Ascending aorta (tissue), 2 donors: ENCODE results near the gene ACTL8. TPM values are rescaled to one million over a fixed set of nuclear protein-coding genes. Genes with fewer than 3 reads are reported as not detected.

Experiments
- DNase-seq, 2 donors: peaks; one replicate each; pipeline ENCODE4 v3.0.0-alpha.2; 2019; ENCODE audit warnings: low spot score in 2 of 2
- H3K27ac ChIP-seq, 2 donors: fragments of 200-600 bp; sonication (generic); one replicate each; pipeline ENCODE4 v1.5.1; 2016 to 2017; ENCODE audit warnings: mild to moderate bottlenecking in 1 of 2
- H3K27me3 ChIP-seq: fragments of 200-600 bp; sonication (generic); one replicate; pipeline ENCODE4 v1.5.1; 2017
- H3K36me3 ChIP-seq, 2 donors: fragments of 200-600 bp; sonication (generic); one replicate each; pipeline ENCODE4 v1.5.1; 2016
- H3K4me1 ChIP-seq, 2 donors: fragments of 200-600 bp; sonication (generic); one replicate each; pipeline ENCODE4 v1.5.1; 2016 to 2017; ENCODE audit warnings: mild to moderate bottlenecking in 1 of 2
- H3K4me3 ChIP-seq, 2 donors: fragments of 200-600 bp; sonication (generic); one replicate each; pipeline ENCODE4 v1.5.1; 2016 to 2017; ENCODE audit warnings: mild to moderate bottlenecking in 1 of 2
- H3K9me3 ChIP-seq, 2 donors: fragments of 200-600 bp; sonication (generic); one replicate each; pipeline ENCODE4 v1.5.1; 2016
- intact Hi-C: fragments of 100-400 bp; cut with DNase I; formaldehyde crosslinking; loops from one replicate; pipeline ENCODE4 v1.15.1; 2023
- total RNA-seq: library from RNA; depleted of rRNA; stranded (reverse); fragments of >200 nt; gene quantifications from one replicate; pipeline ENCODE4 v1.1.0, GENCODE V29; 2016
- TF ChIP-seq, protein P1 (sequence below), 3 experiments: fragments of 200-600 bp in 2 of 3; fragments of 450-650 bp in 1 of 3; sonication (generic) in 2 of 3; IDR thresholded peaks; one replicate each; pipeline ENCODE4 v1.5.1; 2016 to 2019; ENCODE audit warnings: antibody characterized with exemption in 3 of 3, mild to moderate bottlenecking in 1 of 3, moderate library complexity in 1 of 3

Gene ACTL8
- total RNA-seq, 1 donor from 2014 or later: not detected

DNA sequence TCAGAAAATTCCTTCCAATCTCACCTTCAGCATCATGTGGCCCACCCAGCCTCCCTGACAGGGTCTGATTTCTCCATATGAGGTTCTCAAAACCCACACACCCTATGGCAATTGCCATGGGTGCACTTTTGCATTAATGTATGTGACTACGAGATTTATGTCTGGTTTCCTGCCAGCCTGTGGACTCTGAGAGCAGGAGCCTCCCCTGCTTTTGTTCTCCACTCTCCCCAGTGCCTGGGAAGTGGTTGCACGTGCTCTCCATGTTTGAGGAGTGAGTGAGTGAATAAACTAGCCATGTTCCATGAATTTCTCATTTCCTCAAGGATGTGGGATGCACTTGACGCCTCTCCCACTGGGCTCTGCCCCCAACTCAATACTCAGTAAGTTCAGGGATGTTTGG, 91.2 kb downstream of the ACTL8 start:
- Histone ChIP-seq H3K4me3 (no peak overlapping the region), H3K4me1 (no peaks in the 10 kb centered on the region), H3K36me3 (no peaks in the 10 kb centered on the region), H3K27ac (no peak overlapping the region), H3K27me3 (no peaks in the 10 kb centered on the region), H3K9me3 (no peaks in the 10 kb centered on the region)
- DNase-seq: no peak
- TF ChIP-seq, protein P1, sequence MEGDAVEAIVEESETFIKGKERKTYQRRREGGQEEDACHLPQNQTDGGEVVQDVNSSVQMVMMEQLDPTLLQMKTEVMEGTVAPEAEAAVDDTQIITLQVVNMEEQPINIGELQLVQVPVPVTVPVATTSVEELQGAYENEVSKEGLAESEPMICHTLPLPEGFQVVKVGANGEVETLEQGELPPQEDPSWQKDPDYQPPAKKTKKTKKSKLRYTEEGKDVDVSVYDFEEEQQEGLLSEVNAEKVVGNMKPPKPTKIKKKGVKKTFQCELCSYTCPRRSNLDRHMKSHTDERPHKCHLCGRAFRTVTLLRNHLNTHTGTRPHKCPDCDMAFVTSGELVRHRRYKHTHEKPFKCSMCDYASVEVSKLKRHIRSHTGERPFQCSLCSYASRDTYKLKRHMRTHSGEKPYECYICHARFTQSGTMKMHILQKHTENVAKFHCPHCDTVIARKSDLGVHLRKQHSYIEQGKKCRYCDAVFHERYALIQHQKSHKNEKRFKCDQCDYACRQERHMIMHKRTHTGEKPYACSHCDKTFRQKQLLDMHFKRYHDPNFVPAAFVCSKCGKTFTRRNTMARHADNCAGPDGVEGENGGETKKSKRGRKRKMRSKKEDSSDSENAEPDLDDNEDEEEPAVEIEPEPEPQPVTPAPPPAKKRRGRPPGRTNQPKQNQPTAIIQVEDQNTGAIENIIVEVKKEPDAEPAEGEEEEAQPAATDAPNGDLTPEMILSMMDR (IDR thresholded peaks at IDR 0.05): no peak
- intact Hi-C loops: no loop called here

DNA sequence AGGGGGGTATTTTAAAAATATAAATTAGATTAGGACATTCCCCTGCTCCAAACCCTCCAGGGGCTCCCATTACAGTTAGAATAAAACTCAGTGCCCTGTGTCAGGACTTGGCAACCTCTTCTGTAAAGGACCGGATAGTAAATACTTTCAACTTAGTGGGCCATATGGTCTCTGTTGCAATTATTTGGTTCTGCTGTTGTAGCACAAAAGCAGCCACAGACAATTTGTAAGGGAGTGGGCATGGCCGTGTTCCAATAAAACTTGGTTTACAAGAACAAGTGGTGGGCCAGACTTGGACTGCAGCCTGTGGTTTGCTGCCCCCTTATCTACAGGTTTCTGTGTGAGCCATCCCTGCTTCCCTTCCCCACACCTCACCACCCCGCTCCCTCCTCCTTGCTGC, 92.0 kb downstream of the ACTL8 start:
- DNase-seq: no peak
- H3K4me1 ChIP-seq: no peaks in the 10 kb centered on the region
- no peaks in the 10 kb centered on the region for H3K9me3 ChIP-seq
- intact Hi-C loops: no loop called here
- H3K4me3 ChIP-seq: no peak overlapping the region
- H3K27ac ChIP-seq: no peak overlapping the region
- H3K36me3 ChIP-seq: no peaks in the 10 kb centered on the region
- TF ChIP-seq, protein P1 (IDR thresholded peaks at IDR 0.05): no peak
- no peaks in the 10 kb centered on the region for H3K27me3 ChIP-seq

DNA sequence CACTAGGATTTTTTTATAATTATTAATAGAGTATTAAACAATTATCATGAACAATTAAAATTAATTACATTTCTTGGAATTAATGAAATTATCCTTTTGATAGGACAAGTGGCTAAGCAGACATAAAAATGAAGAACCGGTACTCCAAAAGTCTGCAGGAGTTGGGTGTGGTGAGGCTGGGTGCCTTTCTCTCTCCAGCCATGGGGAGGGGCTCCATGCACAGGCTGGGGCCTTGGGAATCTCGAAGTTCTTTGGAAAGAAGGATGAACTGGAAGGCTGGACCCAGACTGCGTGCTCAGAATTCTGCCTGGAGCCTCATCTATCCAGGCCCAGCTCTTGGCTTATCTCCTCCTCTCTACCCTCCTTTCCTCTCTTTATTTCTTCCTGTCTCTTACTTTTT, 94.1 kb downstream of the ACTL8 start:
- Histone ChIP-seq H3K27me3 (no peaks in the 10 kb centered on the region), H3K4me1 (no peaks in the 10 kb centered on the region), H3K4me3 (no peak overlapping the region), H3K9me3 (no peaks in the 10 kb centered on the region), H3K27ac (no peak overlapping the region), H3K36me3 (no peaks in the 10 kb centered on the region)
- no peak for DNase-seq
- TF ChIP-seq, protein P1 (IDR thresholded peaks at IDR 0.05): no peak
- intact Hi-C loops: no loop called here

GRCh38 chr1:17851056-17851455, 95.9 kb downstream of the ACTL8 start:
- Histone ChIP-seq H3K27ac (no peak overlapping the region), H3K36me3 (no peaks in the 10 kb centered on the region), H3K9me3 (no peaks in the 10 kb centered on the region), H3K4me3 (no peak overlapping the region), H3K27me3 (no peaks in the 10 kb centered on the region), H3K4me1 (no peaks in the 10 kb centered on the region)
- TF ChIP-seq, protein P1 (IDR thresholded peaks at IDR 0.05): no peak
- no peak for DNase-seq
- intact Hi-C loops: no loop called here

DNA sequence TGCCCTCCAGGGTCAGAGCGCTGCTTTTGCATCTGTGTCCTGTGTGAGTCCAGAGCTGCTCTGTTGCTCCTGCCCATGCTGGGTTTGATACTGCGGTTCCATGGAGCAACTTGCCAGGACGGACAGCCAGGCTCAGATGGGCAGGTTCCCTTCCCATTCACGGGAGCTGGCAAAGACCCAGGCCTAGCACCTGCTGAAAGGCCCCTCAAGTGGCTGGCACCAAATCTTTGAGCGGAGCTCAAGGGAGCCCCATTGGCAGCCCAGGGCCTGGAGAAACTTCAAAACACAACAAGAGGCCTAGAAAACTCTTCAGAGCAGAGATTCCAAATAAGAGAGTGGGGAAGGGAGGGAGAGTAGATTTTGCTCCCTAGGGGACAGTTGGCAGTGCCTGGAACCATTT, 97.2 kb downstream of the ACTL8 start:
- no peak for DNase-seq
- intact Hi-C loops: no loop called here
- no peaks in the 10 kb centered on the region for H3K27me3 ChIP-seq
- no peaks in the 10 kb centered on the region for H3K4me1 ChIP-seq
- TF ChIP-seq, protein P1 (IDR thresholded peaks at IDR 0.05): no peak
- H3K27ac ChIP-seq: no peak overlapping the region
- no peak overlapping the region for H3K4me3 ChIP-seq
- no peaks in the 10 kb centered on the region for H3K9me3 ChIP-seq
- no peaks in the 10 kb centered on the region for H3K36me3 ChIP-seq

DNA sequence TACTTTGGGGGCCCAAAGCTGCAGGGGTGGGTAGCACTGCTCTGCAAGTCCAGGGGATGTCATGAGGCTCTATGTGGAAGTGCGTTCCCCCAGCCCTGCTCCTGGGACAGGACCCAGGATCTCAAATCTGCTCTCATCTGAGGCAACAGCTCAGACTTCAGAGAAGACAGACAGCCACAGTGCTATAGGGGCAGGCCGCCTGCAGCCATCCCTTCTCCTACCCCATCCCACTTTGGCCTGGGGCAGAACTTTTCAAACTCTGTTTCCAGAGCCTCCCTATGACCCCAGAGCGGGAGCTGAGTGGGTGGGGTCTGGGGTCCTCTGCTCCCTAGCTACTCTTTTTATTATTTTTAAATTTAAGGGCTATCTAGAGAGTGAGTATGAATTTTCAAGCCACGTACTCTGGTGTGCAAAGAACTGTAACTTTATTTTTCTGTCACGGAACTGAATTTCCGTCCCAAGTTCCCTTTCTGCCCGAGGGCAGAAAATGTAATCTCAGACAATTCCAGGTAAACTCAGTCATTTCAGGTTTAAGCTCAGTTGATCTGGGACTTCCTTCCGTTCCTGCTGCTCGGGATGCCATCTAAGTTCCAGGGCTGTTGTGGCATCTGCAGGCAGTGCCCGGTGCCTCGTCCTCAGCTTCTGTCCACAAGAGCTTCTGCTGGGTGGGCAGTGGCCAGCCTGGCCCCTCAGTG, 98.3 kb downstream of the ACTL8 start:
- H3K9me3 ChIP-seq: no peaks in the 10 kb centered on the region
- TF ChIP-seq, protein P1 (IDR thresholded peaks at IDR 0.05): no peak
- H3K27me3 ChIP-seq: no peaks in the 10 kb centered on the region
- DNase-seq: no peak
- no peak overlapping the region for H3K27ac ChIP-seq
- intact Hi-C loops: no loop called here
- H3K4me1 ChIP-seq: no peaks in the 10 kb centered on the region
- no peak overlapping the region for H3K4me3 ChIP-seq
- no peaks in the 10 kb centered on the region for H3K36me3 ChIP-seq
